ENCODE data around the gene ZNF273. TPM values are rescaled to one million over a fixed set of nuclear protein-coding genes. Genes with fewer than 3 reads are reported as not detected.

Gene ZNF273
- total RNA-seq, 4 donors from 2014 or later: 13.7 to 22.9 (median 18.3) TPM

DNA sequence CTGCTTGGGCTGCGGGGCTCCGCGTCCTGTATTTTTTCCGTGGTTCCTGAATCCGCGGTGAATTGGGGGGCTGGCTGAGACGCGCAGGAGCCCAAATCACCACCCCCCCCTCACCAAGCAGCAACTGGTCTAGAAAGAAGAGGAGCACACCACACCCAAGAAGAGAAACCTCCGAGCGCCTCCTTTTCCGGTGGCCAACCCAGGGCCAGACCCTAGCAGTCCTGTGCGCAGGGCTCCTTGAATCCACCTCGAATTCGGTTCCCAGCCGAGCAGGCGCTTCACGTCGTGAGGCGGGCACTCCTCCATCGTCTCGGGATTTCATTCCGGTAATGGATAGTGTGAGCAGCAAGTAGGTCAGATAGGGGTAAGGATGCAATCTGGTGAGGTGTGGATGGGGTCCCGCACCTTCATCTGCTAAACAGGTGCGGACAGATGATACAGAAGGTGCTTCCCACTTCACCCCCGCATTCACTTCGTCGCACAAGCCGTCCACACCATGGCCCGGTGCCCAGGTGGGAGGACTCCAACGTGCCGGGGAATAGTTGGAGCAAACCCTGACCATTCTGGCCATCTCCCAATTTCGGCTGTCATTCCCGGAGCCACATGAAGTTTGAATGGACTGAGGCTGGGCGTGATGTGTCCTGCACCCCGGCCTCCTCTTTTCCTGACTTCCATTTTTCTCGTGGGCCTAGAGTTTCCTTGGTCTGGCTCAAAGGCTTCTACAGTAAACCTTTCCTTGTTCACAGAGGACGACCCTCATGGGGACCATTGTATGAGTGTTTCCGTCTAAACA lies 19.8 kb upstream of the ZNF273 start:
- intact Hi-C loops (cut with DNase I): loop anchor here (10.0 kb wide), 1 partner anchor 89 kb away; the partner anchor contains the start of gene ZNF138
- WGBS, 2 donors: 65 to 68% methylated on average over 27 to 38 of the region's 38 CpGs
- no peak for TF ChIP-seq POLR2A (IDR thresholded peaks at IDR 0.05)
- TF ChIP-seq, protein P1, sequence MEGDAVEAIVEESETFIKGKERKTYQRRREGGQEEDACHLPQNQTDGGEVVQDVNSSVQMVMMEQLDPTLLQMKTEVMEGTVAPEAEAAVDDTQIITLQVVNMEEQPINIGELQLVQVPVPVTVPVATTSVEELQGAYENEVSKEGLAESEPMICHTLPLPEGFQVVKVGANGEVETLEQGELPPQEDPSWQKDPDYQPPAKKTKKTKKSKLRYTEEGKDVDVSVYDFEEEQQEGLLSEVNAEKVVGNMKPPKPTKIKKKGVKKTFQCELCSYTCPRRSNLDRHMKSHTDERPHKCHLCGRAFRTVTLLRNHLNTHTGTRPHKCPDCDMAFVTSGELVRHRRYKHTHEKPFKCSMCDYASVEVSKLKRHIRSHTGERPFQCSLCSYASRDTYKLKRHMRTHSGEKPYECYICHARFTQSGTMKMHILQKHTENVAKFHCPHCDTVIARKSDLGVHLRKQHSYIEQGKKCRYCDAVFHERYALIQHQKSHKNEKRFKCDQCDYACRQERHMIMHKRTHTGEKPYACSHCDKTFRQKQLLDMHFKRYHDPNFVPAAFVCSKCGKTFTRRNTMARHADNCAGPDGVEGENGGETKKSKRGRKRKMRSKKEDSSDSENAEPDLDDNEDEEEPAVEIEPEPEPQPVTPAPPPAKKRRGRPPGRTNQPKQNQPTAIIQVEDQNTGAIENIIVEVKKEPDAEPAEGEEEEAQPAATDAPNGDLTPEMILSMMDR (IDR thresholded peaks at IDR 0.05): no peak
- H3K4me1 ChIP-seq: peaks cover 12 to 16% of the 10 kb centered on the region in 2 donors
- H3K27ac ChIP-seq: no peak overlapping the region
- H3K27me3 ChIP-seq: no peaks in the 10 kb centered on the region
- H3K9me3 ChIP-seq: no peaks in the 10 kb centered on the region
- no peaks in the 10 kb centered on the region for H3K36me3 ChIP-seq
- no peak for DNase-seq
- H3K4me3 ChIP-seq (replicated peaks in 1 of 3): peak overlapping the region in 2 of 3 donors; percentile 24 to 42

DNA sequence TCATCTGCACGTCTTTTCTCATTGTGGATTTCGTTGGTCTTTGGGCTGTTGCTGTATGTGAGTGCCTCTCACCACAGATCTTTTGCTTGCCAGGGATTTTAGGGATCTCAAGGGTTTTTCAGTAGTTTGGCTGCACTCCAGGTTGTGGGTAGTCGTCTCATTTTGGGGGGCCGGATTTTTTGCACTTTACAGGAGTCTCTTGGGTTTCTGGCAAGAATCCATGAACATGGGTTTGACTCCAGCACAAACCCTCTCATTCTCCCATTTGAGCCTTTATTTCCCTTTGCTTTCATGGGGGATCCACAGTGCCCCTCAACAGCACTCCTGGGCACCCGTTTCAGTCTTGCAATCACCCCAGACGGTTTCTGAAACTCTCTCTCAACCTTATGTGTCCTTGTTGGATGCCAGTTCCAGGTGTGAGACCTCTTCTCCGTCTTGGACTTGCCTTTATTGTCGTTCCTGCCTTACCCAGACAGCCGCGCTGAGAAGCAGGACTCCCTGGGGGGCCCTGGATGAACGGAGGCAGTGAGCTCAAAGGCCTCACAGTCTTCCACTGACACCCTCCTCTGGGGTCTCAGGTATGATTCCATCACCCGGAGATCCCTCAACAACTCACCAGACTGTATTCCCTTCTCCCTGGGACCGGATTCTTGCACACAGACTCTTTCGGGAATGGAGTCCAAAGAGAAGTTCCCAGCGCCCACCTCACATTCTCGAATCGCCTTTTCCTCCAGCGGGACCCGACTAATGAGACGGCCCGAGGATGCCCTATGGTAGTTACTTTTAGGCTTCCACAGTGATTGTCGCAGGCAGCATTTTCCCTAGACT lies 18.8 kb upstream of the ZNF273 start:
- DNase-seq: no peak
- WGBS, 2 donors: 89 to 90% methylated on average over 22 of the region's 22 CpGs
- Histone ChIP-seq H3K4me3 (replicated peaks in 1 of 3) (no peak overlapping the region), H3K4me1 (peaks cover 17 to 22% of the 10 kb centered on the region in 2 donors), H3K9me3 (no peaks in the 10 kb centered on the region), H3K36me3 (no peaks in the 10 kb centered on the region), H3K27ac (no peak overlapping the region), H3K27me3 (no peaks in the 10 kb centered on the region)
- no peak for TF ChIP-seq POLR2A (IDR thresholded peaks at IDR 0.05)
- TF ChIP-seq, protein P1 (IDR thresholded peaks at IDR 0.05): no peak
- intact Hi-C loops (cut with DNase I): loop anchor here (10.0 kb wide), 1 partner anchor 89 kb away; the partner anchor contains the start of gene ZNF138

DNA sequence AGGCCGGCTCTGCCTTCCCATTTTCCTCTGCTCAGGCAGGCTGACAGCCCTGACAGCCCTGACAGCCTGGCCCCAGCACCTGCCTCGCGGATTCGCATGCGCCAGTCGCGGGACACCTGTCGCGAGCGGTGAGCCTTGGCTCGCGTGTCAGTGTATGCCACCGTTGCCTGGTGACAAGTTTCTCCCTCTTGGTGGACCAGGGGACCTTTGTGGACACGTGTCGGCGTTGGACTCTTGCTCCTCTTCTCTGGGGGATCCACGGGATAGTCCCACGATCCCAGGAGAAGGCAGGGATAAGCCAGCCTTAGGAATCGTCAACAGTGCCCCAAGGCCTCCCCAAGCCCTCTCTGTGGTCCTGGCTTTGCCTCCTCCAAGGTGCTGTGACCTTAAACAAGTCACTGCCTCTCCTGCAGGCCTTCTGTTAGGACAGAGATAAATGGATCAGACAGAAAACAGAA lies 18.1 kb upstream of the ZNF273 start:
- H3K4me3 ChIP-seq (replicated peaks in 1 of 3): no peak overlapping the region
- H3K4me1 ChIP-seq: peaks cover 17 to 27% of the 10 kb centered on the region in 2 donors
- no peak overlapping the region for H3K27ac ChIP-seq
- no peaks in the 10 kb centered on the region for H3K9me3 ChIP-seq
- TF ChIP-seq, protein P1 (IDR thresholded peaks at IDR 0.05): no peak
- TF ChIP-seq POLR2A (IDR thresholded peaks at IDR 0.05): no peak
- H3K36me3 ChIP-seq: no peaks in the 10 kb centered on the region
- WGBS, 2 donors: 86 to 87% methylated on average over 17 to 19 of the region's 19 CpGs
- no peak for DNase-seq
- H3K27me3 ChIP-seq: no peaks in the 10 kb centered on the region
- intact Hi-C loops (cut with DNase I): loop anchor here (10.0 kb wide), 1 partner anchor 90 kb away; the partner anchor contains the start of gene ZNF138

DNA sequence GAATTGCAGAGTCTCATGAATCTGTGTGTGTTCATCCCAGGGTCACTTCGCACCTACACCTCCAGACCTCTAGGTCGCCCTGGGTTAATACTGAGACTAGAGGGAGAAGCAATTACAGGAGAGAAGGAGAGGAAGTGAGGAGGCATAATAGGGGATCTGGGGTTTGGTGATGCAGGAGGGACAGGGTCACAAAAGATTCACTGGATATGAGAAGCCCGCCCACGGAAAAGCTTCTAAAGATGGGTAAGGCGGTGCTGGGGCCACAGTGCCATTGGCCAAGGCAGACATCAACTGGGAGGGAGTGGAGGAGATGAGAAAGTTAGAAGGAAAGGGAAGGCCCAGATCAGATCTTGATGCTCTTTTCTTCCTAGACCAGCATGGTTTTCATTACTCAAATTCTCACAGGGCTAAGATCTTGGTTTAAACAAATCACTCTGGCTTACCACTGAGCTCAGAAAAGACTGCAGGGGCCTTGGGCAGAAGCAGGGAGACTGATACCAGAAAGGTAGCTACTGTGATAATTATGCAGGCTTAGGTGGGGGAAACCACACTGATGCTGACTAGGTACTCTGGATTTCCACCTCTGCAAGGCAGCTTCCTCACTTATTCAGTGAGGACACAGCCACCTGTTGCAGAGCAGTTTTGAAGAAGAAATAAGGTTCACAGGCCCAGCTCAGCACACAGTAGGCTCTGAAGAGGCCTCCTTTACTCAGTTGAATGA lies 17.4 kb upstream of the ZNF273 start:
- Histone ChIP-seq H3K4me1 (peaks cover 17 to 31% of the 10 kb centered on the region in 2 donors), H3K27ac (no peak overlapping the region), H3K36me3 (no peaks in the 10 kb centered on the region), H3K9me3 (no peaks in the 10 kb centered on the region), H3K4me3 (replicated peaks in 1 of 3) (no peak overlapping the region), H3K27me3 (no peaks in the 10 kb centered on the region)
- WGBS, 2 donors: 97% methylated on average over 5 of the region's 5 CpGs
- intact Hi-C loops (cut with DNase I): loop anchor here (10.0 kb wide), 1 partner anchor 91 kb away; the partner anchor contains the start of gene ZNF138
- TF ChIP-seq, protein P1 (IDR thresholded peaks at IDR 0.05): no peak
- TF ChIP-seq POLR2A (IDR thresholded peaks at IDR 0.05): no peak
- no peak for DNase-seq

Data from thyroid gland (tissue), 4 donors.